Tongue (tissue), 2 donors: Measurements from ENCODE around the gene CDSN. TPM values are rescaled to one million over a fixed set of nuclear protein-coding genes. Genes with fewer than 3 reads are reported as not detected.
"Not testable (repeated sequence)": the region's sequence is repeated elsewhere in the genome, so short reads cannot be mapped to it uniquely, and the experiment has no call there.

Source experiments
- DNase-seq: peaks from one replicate; pipeline ENCODE4 v3.0.0-alpha.2; 2015
- total RNA-seq: library from RNA; depleted of rRNA; stranded (reverse); fragments of >200 nt; gene quantifications from one replicate; pipeline ENCODE4 v1.2.3, GENCODE V29; 2014

CDSN gene, protein sequence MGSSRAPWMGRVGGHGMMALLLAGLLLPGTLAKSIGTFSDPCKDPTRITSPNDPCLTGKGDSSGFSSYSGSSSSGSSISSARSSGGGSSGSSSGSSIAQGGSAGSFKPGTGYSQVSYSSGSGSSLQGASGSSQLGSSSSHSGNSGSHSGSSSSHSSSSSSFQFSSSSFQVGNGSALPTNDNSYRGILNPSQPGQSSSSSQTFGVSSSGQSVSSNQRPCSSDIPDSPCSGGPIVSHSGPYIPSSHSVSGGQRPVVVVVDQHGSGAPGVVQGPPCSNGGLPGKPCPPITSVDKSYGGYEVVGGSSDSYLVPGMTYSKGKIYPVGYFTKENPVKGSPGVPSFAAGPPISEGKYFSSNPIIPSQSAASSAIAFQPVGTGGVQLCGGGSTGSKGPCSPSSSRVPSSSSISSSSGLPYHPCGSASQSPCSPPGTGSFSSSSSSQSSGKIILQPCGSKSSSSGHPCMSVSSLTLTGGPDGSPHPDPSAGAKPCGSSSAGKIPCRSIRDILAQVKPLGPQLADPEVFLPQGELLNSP
- total RNA-seq = not detected

DNA sequence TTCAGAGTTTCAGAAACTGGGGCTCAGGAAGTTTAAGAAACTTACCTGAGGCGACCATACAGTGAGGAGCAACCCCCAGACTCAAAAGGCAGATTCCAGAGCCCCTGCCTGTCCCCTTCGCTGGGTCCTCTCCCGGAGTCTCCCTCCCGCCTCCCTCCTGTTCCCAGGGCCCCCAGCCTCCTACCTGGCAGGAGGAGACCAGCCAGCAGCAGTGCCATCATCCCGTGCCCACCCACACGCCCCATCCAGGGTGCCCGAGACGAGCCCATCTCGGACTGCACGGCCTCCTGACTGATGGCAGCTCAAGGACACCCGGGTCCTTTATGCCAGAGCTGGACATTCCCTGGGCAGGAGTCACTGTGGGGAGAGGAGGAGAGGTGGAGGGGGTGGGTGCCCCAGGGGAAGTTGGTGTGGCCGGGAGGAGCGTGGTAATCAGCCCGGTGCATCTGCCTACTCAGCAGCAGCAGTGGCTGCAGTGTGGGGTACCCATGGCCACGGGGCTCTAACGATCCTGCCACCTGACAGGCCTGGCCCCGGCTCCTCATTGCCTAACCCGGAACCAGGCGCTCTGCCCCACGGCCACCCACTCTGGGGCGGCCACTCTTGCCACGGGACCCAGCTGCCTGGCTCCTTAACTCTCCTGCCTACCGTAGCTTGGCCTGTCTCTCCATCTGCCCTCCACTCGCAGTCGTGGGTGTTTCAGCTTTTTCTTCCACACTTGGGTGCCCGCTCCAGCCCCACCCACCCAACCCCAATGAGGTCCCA, at the start of gene CDSN:
Gene CDSN, minus strand, starts transcription at position 296 of the 765 bp plus-strand sequence. Its CDS starts 27 bp downstream, at position 269.
- DNase-seq = no peak

DNA sequence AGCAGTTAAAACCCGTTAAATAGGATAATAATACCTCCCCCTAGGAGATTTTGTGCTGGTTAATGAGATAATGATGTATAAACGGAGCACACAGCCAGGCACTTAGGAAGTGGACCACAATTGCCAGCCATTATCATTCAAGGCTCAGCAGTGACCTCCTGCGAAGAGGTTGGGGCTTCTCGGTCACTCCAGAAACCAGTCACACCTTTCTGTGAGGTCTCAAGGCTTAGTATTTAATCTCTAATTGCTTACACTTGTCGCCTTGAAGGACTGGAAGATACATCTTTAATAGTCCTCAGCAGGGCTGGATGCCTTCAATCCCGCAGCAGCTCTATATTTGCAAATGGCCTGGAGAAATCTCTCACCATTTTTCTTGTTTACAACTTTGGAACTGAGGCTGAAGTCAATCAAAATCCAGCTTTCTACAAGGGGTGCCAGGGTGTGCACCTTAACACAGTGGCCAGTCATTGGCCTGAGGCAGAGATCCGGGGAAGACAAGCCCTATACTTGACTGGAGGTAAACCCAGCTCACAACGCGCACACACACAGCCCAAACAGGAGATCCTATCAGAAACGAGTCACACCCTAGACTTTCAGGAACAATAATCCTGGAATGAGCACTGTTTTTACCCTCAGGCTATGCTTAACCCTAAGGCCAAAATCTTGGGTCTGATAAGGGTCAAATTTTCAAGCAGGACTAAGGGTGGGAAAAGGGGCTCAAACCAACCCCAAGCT, 49.0 kb upstream of the CDSN start:
- DNase-seq = no peak

DNA sequence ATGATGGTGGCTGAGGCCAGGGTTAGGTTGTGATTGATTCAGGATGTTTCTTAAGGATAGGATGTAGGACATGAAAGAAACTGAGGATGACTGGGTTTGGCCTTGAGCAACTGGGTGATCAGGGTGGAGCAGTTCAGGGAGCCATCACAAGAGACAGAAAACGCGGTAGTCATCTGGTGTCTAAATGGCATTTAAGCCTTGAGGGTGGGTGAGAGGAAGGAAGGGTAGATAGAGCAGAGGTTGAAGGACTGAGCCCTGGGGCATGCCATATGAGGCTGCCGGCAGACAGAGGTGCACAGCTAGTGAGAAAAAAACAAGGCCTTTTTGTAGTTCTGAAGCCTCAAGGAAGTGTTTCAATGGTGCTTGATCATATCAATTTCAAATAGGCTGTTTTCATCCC, 48.4 kb upstream of the CDSN start:
- DNase-seq = no peak

DNA sequence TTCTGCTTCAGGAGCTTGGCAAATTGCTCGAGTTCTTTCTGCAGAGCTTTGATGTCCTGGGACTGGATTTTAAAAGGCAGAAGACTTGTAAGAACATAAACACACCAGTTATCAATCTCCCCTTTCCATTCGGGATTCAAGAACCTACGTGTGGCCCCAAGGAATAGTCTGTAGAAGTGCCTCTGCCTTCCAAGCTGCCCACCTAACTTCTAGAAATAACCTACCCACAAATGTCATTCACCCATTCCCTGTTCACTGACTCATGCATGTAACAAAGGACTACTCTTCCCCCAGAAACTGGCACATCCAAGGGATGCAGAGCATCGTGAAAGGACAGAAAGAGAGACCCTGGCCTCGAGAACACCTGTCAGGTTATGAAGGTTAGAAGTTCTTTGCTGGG, 45.7 kb upstream of the CDSN start:
- no peak for DNase-seq

DNA sequence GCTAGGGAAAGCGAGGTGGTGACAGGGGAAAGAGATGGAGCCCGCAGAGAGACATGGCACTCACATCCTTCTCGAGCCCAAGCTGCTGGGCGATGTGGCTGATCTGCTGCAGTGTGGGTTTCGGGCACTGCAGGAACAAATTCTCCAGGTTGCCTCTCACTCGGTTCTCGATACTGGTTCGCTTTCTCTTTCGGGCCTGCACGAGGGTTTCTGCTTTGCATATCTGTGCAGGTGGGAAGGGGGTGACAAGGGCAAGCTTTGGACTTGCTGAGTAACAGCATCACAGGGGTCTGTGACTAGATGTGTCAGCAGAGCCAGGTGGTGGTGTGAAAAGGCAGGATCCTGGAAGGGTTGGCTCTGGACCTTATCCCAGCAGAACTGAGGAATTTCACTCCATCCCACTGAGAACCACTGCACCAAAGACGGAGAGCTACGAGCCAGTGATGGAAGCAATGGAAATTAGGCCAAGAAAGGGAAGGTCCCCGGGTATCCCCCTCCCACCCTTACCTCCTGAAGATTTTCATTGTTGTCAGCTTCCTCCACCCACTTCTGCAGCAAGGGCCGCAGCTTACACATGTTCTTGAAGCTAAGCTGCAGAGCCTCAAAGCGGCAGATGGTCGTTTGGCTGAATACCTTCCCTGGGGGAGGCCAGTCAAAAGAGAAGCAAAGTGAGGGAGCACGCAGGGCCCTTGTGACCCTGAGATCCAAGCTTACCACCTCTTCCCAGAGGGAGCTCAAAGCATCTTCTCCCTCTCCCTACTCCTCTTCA, 45.0 kb upstream of the CDSN start:
- not testable (repeated sequence) for DNase-seq

DNA sequence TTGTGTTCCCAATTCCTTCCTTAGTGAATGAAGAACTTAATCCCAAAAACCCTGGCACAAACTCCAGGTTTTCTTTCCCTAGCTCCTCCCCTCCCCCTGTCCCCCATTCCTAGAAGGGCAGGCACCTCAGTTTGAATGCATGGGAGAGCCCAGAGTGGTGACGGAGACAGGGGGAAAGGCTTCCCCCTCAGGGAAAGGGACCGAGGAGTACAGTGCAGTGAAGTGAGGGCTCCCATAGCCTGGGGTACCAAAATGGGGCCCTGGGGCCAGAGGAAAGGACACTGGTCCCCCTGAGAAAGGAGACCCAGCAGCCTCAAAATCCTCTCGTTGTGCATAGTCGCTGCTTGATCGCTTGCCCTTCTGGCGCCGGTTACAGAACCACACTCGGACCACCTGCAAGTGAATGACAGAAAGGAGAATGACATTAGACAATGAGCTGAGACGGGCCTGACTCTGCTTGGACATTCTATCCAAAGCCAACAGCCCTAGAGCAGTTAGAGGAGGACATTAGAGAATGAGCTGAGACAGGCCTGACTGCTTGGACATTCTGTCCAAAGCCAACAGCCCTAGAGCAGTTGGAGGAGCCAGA, 44.3 kb upstream of the CDSN start:
- not testable (repeated sequence) for DNase-seq

DNA sequence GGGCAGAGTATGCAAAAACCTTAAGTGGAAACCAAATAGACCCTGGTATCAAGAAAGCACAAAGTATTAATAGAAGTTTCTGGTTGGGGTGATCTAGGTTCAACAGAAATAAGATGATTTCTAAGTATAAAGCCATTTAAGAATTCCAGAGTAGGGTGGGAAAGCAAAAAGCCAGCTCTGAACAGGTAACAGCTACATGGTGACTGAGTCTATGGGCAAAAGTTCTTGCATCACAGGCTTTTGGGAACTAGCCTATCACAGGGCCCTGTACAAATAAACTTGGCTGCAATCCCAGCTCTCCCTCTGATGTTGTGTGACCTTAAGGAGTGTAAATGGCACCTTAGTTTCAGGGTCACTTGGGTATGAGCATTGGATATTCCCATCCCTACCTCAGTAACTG, 43.7 kb upstream of the CDSN start:
- DNase-seq = no peak

DNA sequence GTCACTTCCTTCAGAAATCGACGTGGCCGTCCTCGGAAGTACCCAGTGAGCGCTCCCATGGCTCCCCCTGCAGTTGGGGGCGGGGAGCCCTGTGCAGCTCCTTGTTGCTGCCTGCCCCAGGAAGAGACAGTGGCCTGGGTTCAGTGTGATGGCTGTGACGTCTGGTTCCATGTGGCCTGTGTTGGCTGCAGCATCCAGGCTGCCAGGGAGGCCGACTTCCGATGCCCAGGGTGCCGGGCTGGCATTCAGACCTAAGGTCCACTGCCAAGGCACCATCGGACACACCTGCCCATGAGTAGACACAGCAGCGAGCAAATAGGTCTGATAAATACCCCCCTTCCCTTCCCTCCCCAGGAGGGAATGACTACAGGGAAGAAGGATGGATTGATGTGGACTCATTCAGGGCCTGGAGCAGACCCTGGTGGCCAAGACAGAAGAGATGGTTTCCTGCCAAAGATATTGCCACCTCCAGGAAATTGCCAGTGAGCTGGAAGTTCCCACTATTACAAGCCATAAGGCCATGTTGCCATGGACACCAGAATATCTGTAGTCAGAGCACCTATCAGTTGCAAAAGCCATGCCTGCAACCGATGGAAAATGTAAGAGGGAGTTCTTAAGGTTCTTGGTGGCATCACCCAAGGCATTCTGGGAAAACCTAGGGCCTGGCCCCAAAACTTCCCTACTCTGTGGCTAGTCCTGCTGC, 42.4 kb upstream of the CDSN start:
- no peak for DNase-seq

DNA sequence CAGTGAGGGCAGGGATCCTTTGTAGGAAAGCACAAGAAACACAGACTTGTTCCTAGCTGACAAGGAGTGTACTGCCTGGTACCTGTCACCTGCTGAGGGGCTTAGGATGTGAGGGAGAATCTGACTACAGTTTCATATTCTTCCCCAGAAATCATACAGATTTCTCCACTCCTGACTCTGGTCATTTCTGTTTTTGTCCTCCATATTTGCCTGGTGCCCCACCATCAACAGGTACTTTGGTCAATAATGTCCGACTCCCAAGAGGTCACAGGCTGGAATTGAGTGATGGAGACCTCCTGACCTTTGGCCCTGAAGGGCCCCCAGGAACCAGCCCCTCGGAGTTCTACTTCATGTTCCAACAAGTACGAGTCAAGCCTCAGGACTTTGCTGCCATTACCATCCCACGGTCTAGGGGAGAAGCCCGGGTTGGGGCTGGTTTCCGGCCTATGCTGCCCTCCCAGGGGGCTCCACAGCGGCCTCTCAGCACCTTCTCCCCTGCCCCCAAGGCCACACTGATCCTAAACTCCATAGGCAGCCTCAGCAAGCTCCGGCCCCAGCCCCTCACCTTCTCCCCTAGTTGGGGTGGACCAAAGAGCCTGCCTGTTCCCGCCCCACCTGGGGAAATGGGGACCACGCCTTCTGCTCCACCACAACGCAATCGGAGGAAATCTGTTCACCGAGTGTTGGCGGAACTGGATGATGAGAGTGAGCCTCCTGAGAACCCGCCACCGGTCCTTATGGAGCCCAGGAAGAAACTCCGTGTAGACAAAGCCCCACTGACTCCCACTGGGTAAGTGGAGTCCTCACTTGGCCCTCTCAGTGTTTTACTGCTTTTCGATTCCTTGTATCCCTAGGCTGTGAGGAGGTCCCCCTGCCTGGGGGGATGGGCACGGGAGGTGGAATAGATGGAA, 41.2 kb upstream of the CDSN start:
- DNase-seq = no peak

DNA sequence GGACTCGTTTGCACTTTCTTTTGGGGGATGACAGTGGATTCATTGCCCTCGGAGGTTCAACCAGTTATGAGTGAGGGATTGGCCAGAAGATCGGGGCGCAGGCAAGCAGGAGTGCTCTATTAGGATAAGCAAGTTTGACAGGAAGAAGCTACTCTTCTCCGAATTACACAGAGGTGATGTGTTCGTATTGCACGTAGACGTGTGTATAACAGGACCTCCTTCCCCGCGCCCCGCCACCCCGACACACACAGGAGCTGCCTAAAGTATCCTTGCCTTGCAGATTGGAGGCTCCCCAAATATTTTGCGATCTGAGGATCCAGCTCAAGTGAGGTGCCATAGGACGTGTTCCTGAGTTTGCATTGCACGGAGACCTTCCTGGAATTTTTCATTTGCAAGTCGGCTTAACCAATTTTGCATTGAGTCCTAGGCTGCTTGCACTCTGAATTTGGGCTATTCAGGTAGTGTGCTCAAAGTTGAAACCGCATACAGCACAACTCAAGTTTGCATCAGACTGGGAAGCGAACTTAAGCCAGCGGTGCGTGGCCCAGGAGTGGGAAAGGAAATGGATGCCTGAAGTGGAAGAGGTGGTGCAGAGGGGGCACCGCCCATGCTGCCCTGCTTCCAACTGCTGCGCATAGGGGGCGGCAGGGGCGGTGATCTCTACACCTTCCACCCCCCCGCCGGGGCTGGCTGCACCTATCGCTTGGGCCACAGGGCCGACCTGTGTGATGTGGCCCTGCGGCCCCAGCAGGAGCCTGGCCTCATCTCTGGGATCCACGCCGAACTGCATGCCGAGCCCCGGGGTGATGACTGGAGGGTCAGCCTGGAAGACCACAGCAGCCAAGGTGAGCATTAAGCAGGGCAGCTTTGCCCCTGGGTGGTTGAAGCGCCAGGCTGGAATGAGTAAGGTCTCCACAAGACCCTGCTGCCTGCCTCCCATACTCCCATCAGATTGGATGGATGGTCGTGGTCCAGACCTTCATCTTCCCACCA, 38.9 kb upstream of the CDSN start:
- peak; percentile 7 for DNase-seq

DNA sequence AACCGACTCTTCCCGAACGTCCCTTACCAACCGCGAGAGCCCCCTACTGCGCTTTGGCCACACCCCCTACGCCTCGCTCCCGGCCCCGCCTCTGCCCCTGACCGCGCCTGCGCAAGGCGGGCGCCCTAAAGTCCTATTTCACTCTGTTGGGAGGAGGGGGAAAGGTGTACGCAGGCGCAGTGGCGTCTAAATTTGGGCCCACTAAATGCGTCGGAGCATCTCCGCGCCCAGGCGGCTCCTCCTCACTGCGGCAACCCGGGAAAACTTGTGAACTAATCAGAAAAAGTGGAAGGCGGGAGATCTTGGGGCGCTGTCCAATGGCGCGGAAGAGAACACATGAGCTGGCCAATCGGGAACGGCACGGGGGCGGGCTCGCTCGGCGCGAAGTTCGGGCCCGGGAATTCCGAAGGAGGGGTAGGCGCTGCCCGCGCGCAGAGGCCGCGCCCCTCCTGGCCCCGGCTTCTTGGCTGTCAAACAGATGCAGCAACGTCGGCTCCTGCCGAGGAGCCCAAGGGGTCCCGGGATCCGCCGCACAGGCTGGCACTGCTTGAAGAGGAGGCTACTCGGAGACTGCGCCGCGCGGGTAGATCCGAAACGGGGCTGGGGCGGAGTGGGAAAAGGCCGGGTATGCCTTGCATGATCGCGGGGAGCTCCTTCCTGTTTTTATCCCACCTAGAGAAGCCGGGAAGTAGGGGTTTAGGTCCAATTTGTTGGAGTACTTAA, 38.1 kb upstream of the CDSN start, which contains the start of gene TCF19:
Gene TCF19, plus strand, starts transcription at position 450 of the 723 bp plus-strand sequence. CDS start 881 bp downstream, outside the sequence.
- DNase-seq = peak; percentile 100

DNA sequence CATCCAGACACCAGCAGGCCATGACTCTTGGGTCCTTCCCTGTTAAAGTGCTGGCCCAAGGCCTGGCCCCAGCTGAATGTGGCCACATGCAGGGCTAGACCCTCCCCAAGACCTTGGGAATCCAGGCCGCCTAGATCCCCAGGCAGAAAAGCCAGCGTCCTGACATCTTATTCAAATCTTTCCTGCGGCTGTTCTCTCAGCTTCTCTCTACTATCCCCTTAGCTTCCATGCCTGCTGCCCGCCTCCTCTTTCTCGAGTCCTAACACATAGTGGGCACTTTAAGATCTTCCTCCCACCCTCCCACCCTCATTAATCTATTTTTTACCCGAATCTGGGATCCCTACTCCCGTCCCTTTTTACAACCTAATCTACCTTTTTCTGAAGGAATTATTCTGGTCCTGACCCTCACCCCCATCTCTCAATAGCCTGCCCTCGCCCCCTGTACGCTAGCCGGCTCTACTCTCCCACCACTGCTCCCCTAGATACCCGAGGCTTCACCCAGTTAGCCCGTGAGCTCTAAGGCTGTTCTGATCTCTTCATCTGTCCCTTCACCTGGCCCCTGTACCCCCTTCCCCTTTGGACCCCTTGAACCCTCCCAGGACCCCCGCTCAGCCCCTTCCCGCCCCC, 37.4 kb upstream of the CDSN start, which contains the start of gene CCHCR1:
Gene CCHCR1, minus strand, starts transcription at position 290 of the 627 bp plus-strand sequence. Its CDS starts 202 bp downstream, at position 88.
- DNase-seq = peak; percentile 10

DNA sequence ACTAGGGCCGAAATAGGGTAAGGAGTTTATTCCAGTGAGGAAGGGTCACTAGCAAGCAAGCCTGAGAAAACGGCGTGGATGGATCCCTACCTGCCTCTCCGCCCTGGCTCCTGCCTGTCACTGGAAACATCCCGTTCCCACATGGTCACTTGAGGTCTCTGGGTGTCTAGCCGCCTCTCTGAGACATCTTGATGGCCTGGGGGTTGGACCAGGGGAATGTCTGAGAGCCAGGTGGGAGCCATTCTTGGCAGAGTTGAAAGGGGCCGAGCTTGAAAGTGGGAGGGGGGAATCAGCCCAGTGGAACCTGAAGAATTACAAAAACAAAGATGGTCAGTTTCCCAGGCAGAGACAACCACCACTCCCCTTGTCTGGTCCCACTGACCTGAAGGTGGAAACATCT, 36.4 kb upstream of the CDSN start:
- no peak for DNase-seq

DNA sequence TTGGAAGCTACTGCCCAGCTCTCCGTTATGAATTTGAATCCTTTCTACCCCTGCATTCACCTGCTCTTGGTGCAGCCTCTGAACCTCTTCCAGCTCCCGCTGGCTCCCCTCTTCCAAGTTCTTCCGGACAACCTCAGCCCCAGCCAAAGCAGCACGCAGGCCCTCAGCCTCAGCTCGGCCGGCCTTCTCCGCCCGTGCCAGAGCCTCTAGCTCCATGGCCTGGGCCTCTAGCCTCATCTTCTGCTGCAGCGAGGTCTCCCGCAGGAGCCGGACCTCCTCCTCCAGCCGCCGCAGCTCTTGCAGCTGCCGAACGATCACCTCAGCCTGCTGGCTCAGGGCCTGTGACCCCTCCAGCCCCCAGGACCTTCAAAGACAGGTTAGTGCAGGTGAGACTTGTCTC, 34.2 kb upstream of the CDSN start:
- DNase-seq = no peak

DNA sequence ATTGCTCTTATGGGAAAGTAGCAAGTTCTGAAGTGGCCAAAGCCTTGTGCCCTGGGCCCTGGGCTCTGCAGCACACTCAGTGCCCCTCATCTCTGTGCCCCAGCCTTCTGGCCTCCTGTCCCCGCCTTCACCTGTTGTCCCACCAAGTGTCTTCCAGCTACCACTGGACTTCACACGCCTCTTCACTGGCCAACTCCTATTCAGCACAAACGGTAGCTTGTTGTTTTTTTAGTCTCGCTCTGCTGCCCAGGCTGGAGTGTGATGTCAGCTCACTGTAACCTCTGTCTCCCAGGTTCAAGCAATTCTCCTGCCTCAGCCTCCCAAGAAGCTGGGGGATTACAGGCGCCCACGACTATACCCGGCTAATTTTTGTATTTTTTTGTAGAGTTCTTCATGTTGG, 32.5 kb upstream of the CDSN start:
- no peak for DNase-seq

DNA sequence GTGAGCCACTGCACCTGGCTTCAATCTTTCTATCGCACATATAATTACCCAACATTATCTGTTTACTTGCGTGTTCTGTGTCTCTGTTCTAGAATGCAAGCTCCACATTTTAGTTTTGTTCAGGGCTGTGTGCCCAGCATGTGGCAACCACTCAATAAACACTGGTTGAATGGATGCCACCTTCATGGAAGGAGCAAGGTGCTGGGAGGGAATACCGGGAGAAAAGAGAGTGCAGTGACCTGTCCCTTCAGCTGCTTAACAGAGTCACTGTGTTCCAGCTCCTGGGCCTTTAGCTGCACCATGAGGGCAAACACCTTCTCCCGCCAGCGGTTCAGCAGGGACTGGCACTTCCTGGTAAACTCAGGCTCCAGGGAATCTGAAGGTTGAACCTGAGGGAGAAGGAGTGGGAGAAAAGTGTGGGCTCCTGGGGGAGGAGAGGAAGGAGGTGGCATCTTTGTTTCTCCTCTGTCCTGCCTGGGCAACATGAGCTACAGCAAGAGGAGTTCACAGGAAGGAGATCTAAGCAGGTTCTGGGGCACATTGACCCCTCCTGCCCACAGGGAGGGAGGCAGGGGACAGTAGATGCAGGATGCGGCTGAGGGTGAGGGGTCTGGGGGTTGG, 29.7 kb upstream of the CDSN start:
- no peak for DNase-seq
